ENCODE data around the gene MFAP3.

- TF ChIP-seq CEBPB (IDR thresholded peaks at IDR 0.05) (no peak), FOXM1 (IDR thresholded peaks at IDR 0.05; ENCODE audit: borderline replicate concordance, low read depth) (no peak), CREB1 (IDR thresholded peaks at IDR 0.05; ENCODE audit: low read depth) (no peak)
Observed at GRCh38 chr5:154086146-154086545, 47.4 kb downstream of the MFAP3 start.

Measured in Ishikawa (cell line).